Neural cell (in vitro differentiated cells): Measurements from ENCODE around the gene AKAP9. TPM values are rescaled to one million over a fixed set of nuclear protein-coding genes. Genes with fewer than 3 reads are reported as not detected.

Experiments used
- H2AFZ ChIP-seq: fragments of 200-600, 300-800 bp; sonication (generic), shearing (Covaris generic); 2 replicates; pipeline ENCODE4 v1.6.0; 2014; ENCODE audit warnings: low read depth, mild to moderate bottlenecking, antibody characterized with exemption, low read length, moderate library complexity
- H3F3A ChIP-seq: fragments of 200-600 bp; shearing (Covaris generic); 2 replicates; pipeline ENCODE4 v1.6.1; 2016; ENCODE audit warnings: mild to moderate bottlenecking, moderate library complexity, mixed read lengths, antibody characterized with exemption, low read length; ENCODE audit not compliant: insufficient read depth, poor library complexity, severe bottlenecking
- H3K27ac ChIP-seq: fragments of 200-600, 300-800 bp; sonication (generic), shearing (Covaris generic); 2 replicates; pipeline ENCODE4 v1.5.1; 2014; ENCODE audit warnings: mild to moderate bottlenecking, low read length, moderate library complexity
- H3K27me3 ChIP-seq: fragments of 300-800, 200-600 bp; sonication (generic), shearing (Covaris generic); 2 replicates; pipeline ENCODE4 v1.6.0; 2014; ENCODE audit warnings: mild to moderate bottlenecking, low read depth, low read length, moderate library complexity; ENCODE audit not compliant: insufficient read depth
- H3K36me3 ChIP-seq: fragments of 300-800, 200-600 bp; sonication (generic), shearing (Covaris generic); 2 replicates; pipeline ENCODE4 v1.5.1; 2014; ENCODE audit warnings: mild to moderate bottlenecking, antibody characterized with exemption, low read length, moderate library complexity; ENCODE audit not compliant: insufficient read depth
- H3K4me2 ChIP-seq: fragments of 300-800, 200-600 bp; sonication (generic), shearing (Covaris generic); 2 replicates; pipeline ENCODE4 v1.6.0; 2014; ENCODE audit warnings: mild to moderate bottlenecking, low read length
- H3K4me3 ChIP-seq: fragments of 300-800, 200-600 bp; sonication (generic), shearing (Covaris generic); 2 replicates; pipeline ENCODE4 v1.5.1; 2014; ENCODE audit warnings: mild to moderate bottlenecking, low read length, moderate library complexity
- H3K79me2 ChIP-seq: fragments of 200-600 bp; shearing (Covaris generic); replicated peaks from 2 replicates; pipeline ENCODE4 v1.6.0; 2014; ENCODE audit warnings: mild to moderate bottlenecking, low read length, moderate library complexity; ENCODE audit not compliant: insufficient read depth
- H3K9ac ChIP-seq: fragments of 300-800, 200-600 bp; sonication (generic), shearing (Covaris generic); 2 replicates; pipeline ENCODE4 v1.6.1; 2016; ENCODE audit warnings: mild to moderate bottlenecking, low read length, mixed read lengths
- H3K9me2 ChIP-seq: fragments of 200-600 bp; shearing (Covaris generic); 2 replicates; pipeline ENCODE4 v1.6.1; 2016; ENCODE audit warnings: mild to moderate bottlenecking, low read length, mixed read lengths; ENCODE audit not compliant: insufficient read depth
- H3K9me3 ChIP-seq: fragments of 200-600, 300-800 bp; sonication (generic), shearing (Covaris generic); 2 replicates; pipeline ENCODE4 v1.6.1; 2016; ENCODE audit warnings: mild to moderate bottlenecking, mixed run types, low read length, moderate library complexity, mixed read lengths
- H4K20me1 ChIP-seq: fragments of 200-600 bp; shearing (Covaris generic); 2 replicates; pipeline ENCODE4 v1.6.1; 2016; ENCODE audit warnings: mild to moderate bottlenecking, mixed run types; ENCODE audit not compliant: insufficient read depth
- EP300 ChIP-seq: fragments of 450-650 bp; conservative IDR thresholded peaks from 2 replicates; pipeline ENCODE4 v1.6.1; 2014; ENCODE audit warnings: antibody characterized with exemption, mild to moderate bottlenecking, moderate library complexity; ENCODE audit not compliant: poor library complexity, severe bottlenecking
- EZH2 ChIP-seq: fragments of 200-600, 300-800 bp; shearing (Covaris generic), sonication (generic); IDR thresholded peaks from 2 replicates; pipeline ENCODE4 v1.6.1; 2014; ENCODE audit warnings: antibody characterized with exemption, low read length, borderline replicate concordance, mild to moderate bottlenecking; ENCODE audit not compliant: insufficient read depth, poor library complexity, severe bottlenecking
- MXI1 ChIP-seq: fragments of 450-650 bp; conservative IDR thresholded peaks from 2 replicates; pipeline ENCODE4 v1.6.1; 2014; ENCODE audit warnings: antibody characterized with exemption, mild to moderate bottlenecking; ENCODE audit not compliant: poor library complexity, severe bottlenecking
- POLR2AphosphoS5 ChIP-seq: IDR thresholded peaks from 2 replicates; pipeline ENCODE4 v1.6.1; 2012
- RAD21 ChIP-seq: fragments of 450-650 bp; conservative IDR thresholded peaks from 2 replicates; pipeline ENCODE4 v1.6.1; 2014; ENCODE audit warnings: antibody characterized with exemption, mild to moderate bottlenecking, moderate library complexity
- SMC3 ChIP-seq: fragments of 450-650 bp; conservative IDR thresholded peaks from 2 replicates; pipeline ENCODE4 v1.6.1; 2014; ENCODE audit warnings: antibody characterized with exemption, mild to moderate bottlenecking, moderate library complexity; ENCODE audit not compliant: poor library complexity
- TAF1 ChIP-seq: IDR thresholded peaks from 2 replicates; pipeline ENCODE4 v1.6.1; 2012; ENCODE audit warnings: low read depth
- polyA plus RNA-seq: library from polyadenylated mRNA; depleted of rRNA; stranded (reverse); fragments of >200 nt; gene quantifications from 2 replicates; pipeline ENCODE4 v1.2.3, GENCODE V29; 2014
- TF ChIP-seq, protein P1 (sequence below): IDR thresholded peaks from 2 replicates; pipeline ENCODE4 v1.6.1; 2012; ENCODE audit warnings: borderline replicate concordance
- TF ChIP-seq, protein P2 (sequence below): fragments of 450-650 bp; IDR thresholded peaks from 2 replicates; pipeline ENCODE4 v1.5.1; 2014; ENCODE audit warnings: antibody characterized with exemption, mild to moderate bottlenecking, moderate library complexity; ENCODE audit not compliant: poor library complexity, severe bottlenecking

Gene AKAP9
- polyA plus RNA-seq, 1 donor from 2014 or later, result 120 TPM

DNA sequence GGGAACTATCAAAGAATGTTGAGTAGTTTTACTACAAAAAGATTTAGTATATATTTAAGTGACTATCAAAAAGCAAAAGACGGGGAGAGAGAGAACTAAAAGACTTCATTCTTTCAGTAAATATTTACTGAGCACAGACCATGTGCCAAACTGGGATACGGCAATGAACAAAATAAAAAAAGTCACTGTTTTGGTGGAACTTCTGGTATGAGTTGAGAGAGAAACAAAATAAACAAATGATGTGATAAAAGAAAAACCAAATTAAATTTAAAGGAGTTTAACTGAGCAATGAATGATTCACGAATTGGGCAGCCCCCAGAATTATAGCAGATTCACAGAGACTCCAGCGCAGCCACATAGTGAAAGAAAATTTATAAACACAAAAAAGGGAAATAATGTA, 17.8 kb upstream of the AKAP9 start:
- no peaks in the 10 kb centered on the region for H3K9me3 ChIP-seq
- no peak overlapping the region for H2AFZ ChIP-seq
- H3K9me2 ChIP-seq, result no peaks in the 10 kb centered on the region

DNA sequence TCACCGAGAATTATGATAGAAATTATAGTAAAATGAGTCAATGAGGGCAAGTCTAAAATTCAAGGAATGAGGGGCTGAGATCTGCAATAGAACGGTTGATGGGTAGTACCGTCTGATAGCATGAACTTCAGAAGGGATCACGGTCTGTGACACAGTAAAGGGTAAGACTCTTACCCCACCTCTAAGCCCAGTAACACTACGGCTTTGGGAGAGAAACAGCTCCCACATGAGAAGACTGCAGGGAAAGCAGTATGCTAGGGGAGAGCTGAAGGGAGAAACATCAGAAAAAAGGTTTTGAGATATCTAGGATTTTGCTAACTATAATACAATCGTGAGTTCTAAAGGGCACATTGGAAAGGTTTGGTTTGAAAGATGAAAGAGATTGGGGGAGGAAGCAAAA, 12.8 kb upstream of the AKAP9 start:
- TF ChIP-seq RAD21, result no peak
- no peak for TF ChIP-seq EZH2
- TF ChIP-seq SMC3, result no peak
- TF ChIP-seq MXI1, result no peak
- TF ChIP-seq POLR2AphosphoS5, result no peak
- TF ChIP-seq TAF1, result no peak
- TF ChIP-seq, protein P1, sequence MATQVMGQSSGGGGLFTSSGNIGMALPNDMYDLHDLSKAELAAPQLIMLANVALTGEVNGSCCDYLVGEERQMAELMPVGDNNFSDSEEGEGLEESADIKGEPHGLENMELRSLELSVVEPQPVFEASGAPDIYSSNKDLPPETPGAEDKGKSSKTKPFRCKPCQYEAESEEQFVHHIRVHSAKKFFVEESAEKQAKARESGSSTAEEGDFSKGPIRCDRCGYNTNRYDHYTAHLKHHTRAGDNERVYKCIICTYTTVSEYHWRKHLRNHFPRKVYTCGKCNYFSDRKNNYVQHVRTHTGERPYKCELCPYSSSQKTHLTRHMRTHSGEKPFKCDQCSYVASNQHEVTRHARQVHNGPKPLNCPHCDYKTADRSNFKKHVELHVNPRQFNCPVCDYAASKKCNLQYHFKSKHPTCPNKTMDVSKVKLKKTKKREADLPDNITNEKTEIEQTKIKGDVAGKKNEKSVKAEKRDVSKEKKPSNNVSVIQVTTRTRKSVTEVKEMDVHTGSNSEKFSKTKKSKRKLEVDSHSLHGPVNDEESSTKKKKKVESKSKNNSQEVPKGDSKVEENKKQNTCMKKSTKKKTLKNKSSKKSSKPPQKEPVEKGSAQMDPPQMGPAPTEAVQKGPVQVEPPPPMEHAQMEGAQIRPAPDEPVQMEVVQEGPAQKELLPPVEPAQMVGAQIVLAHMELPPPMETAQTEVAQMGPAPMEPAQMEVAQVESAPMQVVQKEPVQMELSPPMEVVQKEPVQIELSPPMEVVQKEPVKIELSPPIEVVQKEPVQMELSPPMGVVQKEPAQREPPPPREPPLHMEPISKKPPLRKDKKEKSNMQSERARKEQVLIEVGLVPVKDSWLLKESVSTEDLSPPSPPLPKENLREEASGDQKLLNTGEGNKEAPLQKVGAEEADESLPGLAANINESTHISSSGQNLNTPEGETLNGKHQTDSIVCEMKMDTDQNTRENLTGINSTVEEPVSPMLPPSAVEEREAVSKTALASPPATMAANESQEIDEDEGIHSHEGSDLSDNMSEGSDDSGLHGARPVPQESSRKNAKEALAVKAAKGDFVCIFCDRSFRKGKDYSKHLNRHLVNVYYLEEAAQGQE, result no peak
- TF ChIP-seq, protein P2, sequence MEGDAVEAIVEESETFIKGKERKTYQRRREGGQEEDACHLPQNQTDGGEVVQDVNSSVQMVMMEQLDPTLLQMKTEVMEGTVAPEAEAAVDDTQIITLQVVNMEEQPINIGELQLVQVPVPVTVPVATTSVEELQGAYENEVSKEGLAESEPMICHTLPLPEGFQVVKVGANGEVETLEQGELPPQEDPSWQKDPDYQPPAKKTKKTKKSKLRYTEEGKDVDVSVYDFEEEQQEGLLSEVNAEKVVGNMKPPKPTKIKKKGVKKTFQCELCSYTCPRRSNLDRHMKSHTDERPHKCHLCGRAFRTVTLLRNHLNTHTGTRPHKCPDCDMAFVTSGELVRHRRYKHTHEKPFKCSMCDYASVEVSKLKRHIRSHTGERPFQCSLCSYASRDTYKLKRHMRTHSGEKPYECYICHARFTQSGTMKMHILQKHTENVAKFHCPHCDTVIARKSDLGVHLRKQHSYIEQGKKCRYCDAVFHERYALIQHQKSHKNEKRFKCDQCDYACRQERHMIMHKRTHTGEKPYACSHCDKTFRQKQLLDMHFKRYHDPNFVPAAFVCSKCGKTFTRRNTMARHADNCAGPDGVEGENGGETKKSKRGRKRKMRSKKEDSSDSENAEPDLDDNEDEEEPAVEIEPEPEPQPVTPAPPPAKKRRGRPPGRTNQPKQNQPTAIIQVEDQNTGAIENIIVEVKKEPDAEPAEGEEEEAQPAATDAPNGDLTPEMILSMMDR, result no peak
- TF ChIP-seq EP300, result no peak
- Histone ChIP-seq H4K20me1 (no peaks in the 10 kb centered on the region), H3F3A (no peaks in the 10 kb centered on the region), H2AFZ (no peak overlapping the region), H3K9ac (no peak overlapping the region), H3K27ac (no peak overlapping the region), H3K27me3 (no peaks in the 10 kb centered on the region), H3K9me3 (no peaks in the 10 kb centered on the region), H3K4me3 (no peak overlapping the region), H3K79me2 (no peaks in the 10 kb centered on the region), H3K4me2 (no peak overlapping the region), H3K9me2 (no peaks in the 10 kb centered on the region), H3K36me3 (no peaks in the 10 kb centered on the region)

More for the DNA sequence above, 17.8 kb upstream of the AKAP9 start:
- TF ChIP-seq TAF1 (no peak), MXI1 (no peak), EZH2 (no peak), RAD21 (no peak), POLR2AphosphoS5 (no peak), SMC3 (no peak), EP300 (no peak)
- TF ChIP-seq, protein P2, result no peak
- TF ChIP-seq, protein P1, result no peak
- Histone ChIP-seq H3K4me3 (no peak overlapping the region), H3F3A (no peaks in the 10 kb centered on the region), H3K27me3 (no peaks in the 10 kb centered on the region), H4K20me1 (no peaks in the 10 kb centered on the region), H3K27ac (no peak overlapping the region), H3K79me2 (no peaks in the 10 kb centered on the region), H3K9ac (no peak overlapping the region), H3K36me3 (no peaks in the 10 kb centered on the region), H3K4me2 (no peak overlapping the region)
